H1 (cell line): ENCODE results near the gene GLE1. TPM values are rescaled to one million over a fixed set of nuclear protein-coding genes. Genes with fewer than 3 reads are reported as not detected.
A peak's percentile ranks its signal among the peaks of the same experiment; 100 is the strongest.

Experiments
- ASH2L ChIP-seq: fragments of 200-600, 300-600 bp; sonication (generic); IDR thresholded peaks from one replicate; pipeline ENCODE4 v1.7.1; 2017; ENCODE audit warnings: low read length
- BACH1 ChIP-seq: IDR thresholded peaks from 2 replicates; pipeline ENCODE4 v1.6.1; 2012; ENCODE audit warnings: low read length, improper control_type of control experiment
- BCL11A ChIP-seq, 2 experiments: IDR thresholded peaks; one replicate each; pipeline ENCODE4 v1.6.1; 2011; ENCODE audit warnings: low read depth in 2 of 2, low read length in 2 of 2, mild to moderate bottlenecking in 2 of 2
- CHD2 ChIP-seq: IDR thresholded peaks from 2 replicates; pipeline ENCODE4 v1.6.1; 2012; ENCODE audit warnings: low read length, improper control_type of control experiment
- EZH2 ChIP-seq: fragments of 200-600 bp; sonication (generic); IDR thresholded peaks from 2 replicates; pipeline ENCODE4 v1.7.1; 2012; ENCODE audit warnings: low read depth, mild to moderate bottlenecking, moderate library complexity, low read length, inconsistent platforms; ENCODE audit not compliant: severe bottlenecking
- GTF2F1 ChIP-seq: IDR thresholded peaks from 2 replicates; pipeline ENCODE4 v1.6.1; 2012; ENCODE audit warnings: low read depth, low read length, improper control_type of control experiment, borderline replicate concordance
- HDAC2 ChIP-seq, 2 experiments: fragments of 300-600 bp in 1 of 2; sonication (generic) in 1 of 2; IDR thresholded peaks; 2 replicates each; pipeline ENCODE4 v1.6.1; 2011 to 2012; ENCODE audit warnings: low read depth in 2 of 2, low read length in 2 of 2, mild to moderate bottlenecking in 2 of 2, moderate library complexity in 2 of 2, borderline replicate concordance in 1 of 2, inconsistent platforms in 1 of 2
- HDAC6 ChIP-seq: IDR thresholded peaks from one replicate; pipeline ENCODE4 v1.7.1; 2012; ENCODE audit warnings: low read depth, mild to moderate bottlenecking, inconsistent platforms, low read length, moderate library complexity
- JUN ChIP-seq: IDR thresholded peaks from 2 replicates; pipeline ENCODE4 v1.6.1; 2011; ENCODE audit warnings: low read depth, mild to moderate bottlenecking, improper control_type of control experiment, low read length
- KDM5A ChIP-seq: fragments of 200-600 bp; IDR thresholded peaks from 2 replicates; pipeline ENCODE4 v1.7.1; 2012; ENCODE audit warnings: mild to moderate bottlenecking, low read length, inconsistent platforms, mixed read lengths
- NRF1 ChIP-seq: IDR thresholded peaks from 2 replicates; pipeline ENCODE4 v1.6.1; 2011; ENCODE audit warnings: mild to moderate bottlenecking, low read depth, low read length, improper control_type of control experiment
- PHF8 ChIP-seq: fragments of 200-600 bp; sonication (generic); conservative IDR thresholded peaks from 2 replicates; pipeline ENCODE4 v1.7.1; 2012; ENCODE audit warnings: low read depth, mild to moderate bottlenecking, inconsistent platforms, low read length, moderate library complexity
- POLR2A ChIP-seq, 2 experiments: IDR thresholded peaks; 1 replicate in 1 of 2; 2 replicates in 1 of 2; pipeline ENCODE4 v1.6.1; 2011; ENCODE audit warnings: low read depth in 2 of 2, low read length in 2 of 2, mild to moderate bottlenecking in 2 of 2; ENCODE audit errors: control extremely low read depth in 1 of 2
- RNF2 ChIP-seq: fragments of 200-900, 300-1000 bp; sonication (generic); IDR thresholded peaks from 2 replicates; pipeline ENCODE4 v1.7.1; 2016; ENCODE audit warnings: borderline replicate concordance, low read depth, mild to moderate bottlenecking, antibody characterized with exemption, low read length; ENCODE audit not compliant: poor library complexity, severe bottlenecking; ENCODE audit errors: missing control alignments
- SAP30 ChIP-seq: fragments of 300-600 bp; sonication (generic); IDR thresholded peaks from 2 replicates; pipeline ENCODE4 v1.7.1; 2012; ENCODE audit warnings: low read length, moderate library complexity, mild to moderate bottlenecking, inconsistent platforms; ENCODE audit not compliant: insufficient read depth, insufficient replicate concordance
- SIN3A ChIP-seq, 2 experiments: IDR thresholded peaks in 1 of 2; conservative IDR thresholded peaks in 1 of 2; 2 replicates each; pipeline ENCODE4 v1.6.1; 2011 to 2012; ENCODE audit warnings: low read length in 2 of 2, improper control_type of control experiment in 1 of 2, low read depth in 1 of 2, mild to moderate bottlenecking in 1 of 2
- SIX5 ChIP-seq: IDR thresholded peaks from 2 replicates; pipeline ENCODE4 v1.6.1; 2011; ENCODE audit warnings: mild to moderate bottlenecking, low read depth, low read length
- SP1 ChIP-seq: IDR thresholded peaks from 2 replicates; pipeline ENCODE4 v1.6.1; 2011; ENCODE audit warnings: low read depth, low read length
- SP2 ChIP-seq: IDR thresholded peaks from 2 replicates; pipeline ENCODE4 v1.6.1; 2012; ENCODE audit warnings: mild to moderate bottlenecking, low read length, inconsistent platforms
- TAF1 ChIP-seq: IDR thresholded peaks from 2 replicates; pipeline ENCODE4 v1.6.1; 2011; ENCODE audit warnings: mild to moderate bottlenecking, low read depth, low read length
- TAF7 ChIP-seq: optimal IDR thresholded peaks from 2 replicates; pipeline ENCODE3; 2011; ENCODE audit warnings: low read depth, mild to moderate bottlenecking, inconsistent platforms, low read length, moderate library complexity, borderline replicate concordance
- TCF12 ChIP-seq: IDR thresholded peaks from 2 replicates; pipeline ENCODE4 v1.6.1; 2011; ENCODE audit warnings: low read depth, mild to moderate bottlenecking, low read length
- polyA plus RNA-seq, 7 experiments: library from polyadenylated mRNA; depleted of rRNA in 3 of 7; stranded (reverse) in 5 of 7; unstranded in 2 of 7; fragments of >200 nt in 5 of 7; fragments of 200-250 nt in 2 of 7; gene quantifications; 1 replicate in 5 of 7; 2 replicates in 1 of 7; 4 replicates in 1 of 7; pipeline versions ENCODE4 v1.2.1 to v1.2.3, GENCODE V29; 2011 to 2013; ENCODE audit warnings: missing spikeins in 2 of 7, mixed read lengths in 2 of 7
- total RNA-seq: library from RNA; stranded (reverse); fragmentation: NEBNext Ultra II Directional; extraction: Animal tissue kit (Norgen Biotek cat#: 25700); gene quantifications from 2 replicates; pipeline ENCODE4 v1.2.1, GENCODE V29; 2021
- TF ChIP-seq, protein P1 (sequence below): IDR thresholded peaks from 2 replicates; pipeline ENCODE4 v1.6.1; 2012; ENCODE audit warnings: inconsistent platforms

The GLE1 gene
- total and polyA plus RNA-seq, 2 of the 8 experiments (the other 6 are each of a cell fraction or from before 2014, with no cell fraction given) = 9.6 to 14.9 TPM

DNA sequence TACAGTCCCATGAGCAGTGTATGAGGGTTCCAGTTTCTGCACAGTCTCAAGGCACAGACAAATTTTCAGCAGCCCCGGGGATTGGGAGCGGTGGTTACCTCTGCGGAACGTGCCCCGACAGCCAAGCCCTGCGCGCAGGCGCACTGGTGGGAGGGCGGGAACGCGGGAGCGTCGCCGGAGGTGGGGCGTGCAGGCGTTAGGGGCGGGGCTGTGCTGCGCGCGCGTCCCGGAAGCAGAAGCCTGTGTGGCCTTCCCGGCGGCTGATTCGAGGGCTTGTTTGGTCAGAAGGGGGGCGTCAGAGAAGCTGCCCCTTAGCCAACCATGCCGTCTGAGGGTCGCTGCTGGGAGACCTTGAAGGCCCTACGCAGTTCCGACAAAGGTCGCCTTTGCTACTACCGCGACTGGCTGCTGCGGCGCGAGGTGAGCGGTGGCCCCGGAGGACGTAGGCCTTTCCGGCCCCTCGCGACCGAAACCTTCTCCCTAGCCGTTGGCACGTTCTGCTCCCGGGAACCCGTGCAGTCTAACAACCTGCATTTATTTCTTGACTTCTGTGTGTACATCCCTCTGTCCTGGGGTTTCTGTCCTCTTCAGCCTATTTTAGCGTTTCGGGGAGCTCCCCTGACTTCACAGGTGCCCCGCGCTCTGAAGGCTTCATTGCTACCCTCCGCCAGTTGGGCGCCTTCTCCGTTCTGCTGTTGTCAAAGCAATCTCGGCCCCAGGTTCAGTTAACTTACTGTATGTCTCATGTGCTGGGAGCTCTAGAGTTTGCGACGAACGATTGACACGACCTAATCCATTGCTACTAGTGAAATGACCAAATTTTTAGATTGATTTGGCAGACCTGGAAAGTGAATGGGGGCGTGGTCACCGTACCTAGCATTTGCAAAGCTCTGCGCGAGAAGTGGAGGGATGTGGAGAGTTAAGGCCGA, at the start of gene GLE1 (continued):
- TF ChIP-seq TAF7 = no peak
- TF ChIP-seq, protein P1, sequence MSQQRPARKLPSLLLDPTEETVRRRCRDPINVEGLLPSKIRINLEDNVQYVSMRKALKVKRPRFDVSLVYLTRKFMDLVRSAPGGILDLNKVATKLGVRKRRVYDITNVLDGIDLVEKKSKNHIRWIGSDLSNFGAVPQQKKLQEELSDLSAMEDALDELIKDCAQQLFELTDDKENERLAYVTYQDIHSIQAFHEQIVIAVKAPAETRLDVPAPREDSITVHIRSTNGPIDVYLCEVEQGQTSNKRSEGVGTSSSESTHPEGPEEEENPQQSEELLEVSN = peak; percentile 90
- no peak for TF ChIP-seq JUN
- TF ChIP-seq RNF2 = no peak
- TF ChIP-seq BCL11A (IDR thresholded peaks at IDR 0.05; ENCODE audit: low read depth in 2 of 2, low read length in 2 of 2) = no peak
- TF ChIP-seq TAF1 = no peak
- TF ChIP-seq SIX5 = no peak
- peak in 1 of 2 experiments; percentile 52; a peak in 1 of 4 replicates for TF ChIP-seq HDAC2 (IDR thresholded peaks at IDR 0.05; ENCODE audit: borderline replicate concordance in 1 of 2, low read depth in 2 of 2, low read length in 2 of 2)
- no peak for TF ChIP-seq SP1
- TF ChIP-seq KDM5A = no peak
- no peak for TF ChIP-seq GTF2F1
- peak; percentile 83 to 89; a peak in 2 of 4 replicates for TF ChIP-seq SIN3A (conservative IDR thresholded peaks at IDR 0.05 in 1 of 2, IDR thresholded peaks at IDR 0.05 in 1 of 2; ENCODE audit: low read depth in 1 of 2, low read length in 2 of 2)
- no peak for TF ChIP-seq SP2
- no peak for TF ChIP-seq TCF12
- TF ChIP-seq NRF1 = peak; percentile 78
- no peak for TF ChIP-seq HDAC6
- peak in 1 of 2 experiments; percentile 61; a peak in 2 of 3 replicates for TF ChIP-seq POLR2A (IDR thresholded peaks at IDR 0.05; ENCODE audit: control extremely low read depth in 1 of 2, low read depth in 2 of 2, low read length in 2 of 2)
- TF ChIP-seq CHD2 = no peak
- TF ChIP-seq EZH2 = no peak
- TF ChIP-seq BACH1 = 0 out of 2 replicates have a peak, but pooled peaks have one; percentile 9
- TF ChIP-seq SAP30 = peak; percentile 83
- TF ChIP-seq PHF8 = peak; percentile 64
- TF ChIP-seq ASH2L = peak; percentile 66
